ENCODE data around the gene THUMPD2. TPM values are rescaled to one million over a fixed set of nuclear protein-coding genes. Genes with fewer than 3 reads are reported as not detected.

THUMPD2 gene
- total and polyA plus RNA-seq, 5 donors = 6.5 to 10.6 (median 8.2) TPM

DNA sequence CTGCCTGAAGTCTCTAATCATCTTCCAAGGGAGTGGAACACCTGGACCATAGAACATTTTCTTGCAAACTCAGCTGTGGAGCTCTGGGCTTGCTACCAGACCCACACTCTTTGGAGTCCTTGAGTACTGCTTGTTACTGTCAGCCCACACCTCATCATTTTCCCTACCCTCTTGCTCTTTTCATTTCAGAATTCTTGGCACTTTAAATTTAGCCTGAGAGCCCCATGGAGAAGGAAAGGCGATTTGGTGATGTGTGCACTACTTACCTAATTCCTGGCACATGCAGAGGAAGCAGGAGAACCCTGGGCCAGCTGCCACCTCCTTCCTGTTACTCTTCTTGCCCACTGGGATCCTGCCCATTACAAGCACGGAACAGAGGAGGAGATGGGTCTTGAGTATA, 81.6 kb downstream of the THUMPD2 start:
- H3K27ac ChIP-seq (ENCODE audit: low read length) = peak overlapping the region; percentile 88
- H3K27me3 ChIP-seq (ENCODE audit: control insufficient read depth, insufficient read depth) = no peaks in the 10 kb centered on the region
- intact Hi-C loops (cut with DNase I) = loop anchor here in 3 of 4 donors (5.0 to 10.0 kb wide), 6 partner anchors 100 to 313 kb away; no protein-coding TSS in a partner anchor
- no peak overlapping the region for H3K4me3 ChIP-seq (ENCODE audit: low read length)
- 30% methylated on average over 2 of the region's 2 CpGs for WGBS
- H3K9me3 ChIP-seq (ENCODE audit: control insufficient read depth, low read length) = no peaks in the 10 kb centered on the region
- ATAC-seq (peak; percentile 60 to 81), DNase-seq (peak; percentile 22 to 67 (median 55))
- peaks cover 7% of the 10 kb centered on the region for H3K4me1 ChIP-seq (ENCODE audit: control insufficient read depth, insufficient read depth, low read length)

- Histone ChIP-seq H3K27ac (ENCODE audit: low read length) (no peak overlapping the region), H3K9me3 (ENCODE audit: control insufficient read depth, low read length) (no peaks in the 10 kb centered on the region), H3K4me1 (ENCODE audit: control insufficient read depth, insufficient read depth, low read length) (peaks cover 7% of the 10 kb centered on the region), H3K27me3 (ENCODE audit: control insufficient read depth, insufficient read depth) (no peaks in the 10 kb centered on the region), H3K4me3 (ENCODE audit: low read length) (no peak overlapping the region)
- intact Hi-C loops (cut with DNase I) = loop anchor here in 3 of 4 donors (5.0 to 10.0 kb wide), 6 partner anchors 100 to 312 kb away; no protein-coding TSS in a partner anchor
- WGBS = 21% methylated on average over 1 of the region's 1 CpG
- DNase-seq (no peak), ATAC-seq (peak; percentile 67 to 71)
These were observed 82.2 kb downstream of the THUMPD2 start for GRCh38 chr2:39696838-39697237.

DNA sequence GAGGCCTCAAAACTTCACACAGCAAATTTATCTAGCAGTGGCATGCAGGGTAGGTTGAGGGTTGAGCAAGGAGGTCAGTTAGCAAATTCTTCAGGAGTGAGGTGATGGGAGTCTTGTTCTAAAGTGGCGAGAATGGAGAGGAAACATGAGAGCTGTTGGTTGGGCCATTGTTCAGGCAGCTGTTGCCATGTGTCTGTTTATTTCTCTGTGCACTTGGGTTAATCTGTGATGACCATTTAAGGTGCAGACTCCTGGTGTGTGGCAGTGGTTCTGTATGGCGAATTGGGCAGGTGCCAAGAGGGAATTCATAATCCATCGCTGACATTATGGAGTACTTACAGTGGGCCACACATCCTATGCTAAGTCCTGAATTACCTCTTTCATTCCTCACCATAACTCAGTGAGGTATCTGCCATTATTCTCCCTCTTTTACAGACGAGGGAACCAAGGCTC, 82.9 kb downstream of the THUMPD2 start:
- H3K4me3 ChIP-seq (ENCODE audit: low read length) = no peak overlapping the region
- WGBS = 66% methylated on average over 4 of the region's 4 CpGs
- H3K4me1 ChIP-seq (ENCODE audit: control insufficient read depth, insufficient read depth, low read length) = peaks cover 7% of the 10 kb centered on the region
- H3K27me3 ChIP-seq (ENCODE audit: control insufficient read depth, insufficient read depth) = no peaks in the 10 kb centered on the region
- intact Hi-C loops (cut with DNase I) = loop anchor here in 3 of 4 donors (5.0 to 10.0 kb wide), 6 partner anchors 99 to 311 kb away; no protein-coding TSS in a partner anchor
- DNase-seq (no peak), ATAC-seq (peak; percentile 31 to 40)
- H3K27ac ChIP-seq (ENCODE audit: low read length) = peak overlapping the region; percentile 14
- no peaks in the 10 kb centered on the region for H3K9me3 ChIP-seq (ENCODE audit: control insufficient read depth, low read length)

DNA sequence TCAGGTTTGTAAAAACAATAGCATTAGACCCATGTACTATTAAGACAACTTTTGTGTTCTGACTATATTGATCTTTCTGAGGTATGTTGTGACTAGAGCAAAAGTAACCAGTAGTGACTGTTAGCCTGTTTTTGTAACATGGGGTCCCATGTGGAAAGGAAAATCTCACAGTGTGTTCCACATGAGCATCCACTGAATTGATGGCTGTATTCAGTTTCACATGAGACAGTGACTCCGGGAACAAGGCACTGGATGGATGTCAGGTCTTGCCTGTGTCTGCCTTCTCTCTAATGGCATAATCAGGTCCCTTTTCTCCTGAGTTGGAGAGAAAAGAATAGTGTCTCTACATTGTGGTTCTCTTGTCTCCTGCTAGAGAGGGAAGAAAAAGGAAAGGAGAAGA, 85.8 kb downstream of the THUMPD2 start:
- Histone ChIP-seq H3K4me3 (ENCODE audit: low read length) (no peak overlapping the region), H3K4me1 (ENCODE audit: control insufficient read depth, insufficient read depth, low read length) (peaks cover 7% of the 10 kb centered on the region), H3K27ac (ENCODE audit: low read length) (no peak overlapping the region), H3K27me3 (ENCODE audit: control insufficient read depth, insufficient read depth) (no peaks in the 10 kb centered on the region), H3K9me3 (ENCODE audit: control insufficient read depth, low read length) (no peaks in the 10 kb centered on the region)
- intact Hi-C loops (cut with DNase I) = loop anchor here in 1 of 4 donors (10.0 kb wide), 2 partner anchors 178 to 308 kb away; no protein-coding TSS in a partner anchor
- WGBS = 82% methylated on average over 1 of the region's 1 CpG
- ATAC-seq (no peak), DNase-seq (no peak)

DNA sequence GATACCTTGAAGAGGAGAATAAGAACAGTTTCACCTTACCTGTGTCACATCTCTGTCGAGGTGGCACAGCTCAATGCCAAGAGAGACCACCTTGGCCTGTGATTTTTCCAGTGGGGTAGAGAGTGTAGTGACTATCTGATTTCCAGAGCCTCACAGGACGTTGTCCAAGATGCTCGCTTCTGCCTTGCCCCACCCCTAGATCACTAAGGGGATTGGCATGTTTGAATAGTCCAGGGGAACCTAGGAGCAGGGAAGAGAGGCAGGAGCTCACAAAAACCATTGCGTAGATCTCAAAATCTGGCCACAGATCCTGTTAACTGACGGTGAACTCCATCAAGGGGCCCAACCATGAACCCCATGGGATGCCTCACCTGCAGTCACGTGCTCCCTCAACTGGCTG, 89.2 kb downstream of the THUMPD2 start:
- ATAC-seq (no peak), DNase-seq (no peak)
- H3K27ac ChIP-seq (ENCODE audit: low read length) = no peak overlapping the region
- H3K9me3 ChIP-seq (ENCODE audit: control insufficient read depth, low read length) = no peaks in the 10 kb centered on the region
- intact Hi-C loops (cut with DNase I) = loop anchor here in 1 of 4 donors (10.0 kb wide), 2 partner anchors 175 to 305 kb away; no protein-coding TSS in a partner anchor
- no peak overlapping the region for H3K4me3 ChIP-seq (ENCODE audit: low read length)
- peaks cover 5% of the 10 kb centered on the region for H3K4me1 ChIP-seq (ENCODE audit: control insufficient read depth, insufficient read depth, low read length)
- WGBS = 93% methylated on average over 6 of the region's 6 CpGs
- H3K27me3 ChIP-seq (ENCODE audit: control insufficient read depth, insufficient read depth) = no peaks in the 10 kb centered on the region

DNA sequence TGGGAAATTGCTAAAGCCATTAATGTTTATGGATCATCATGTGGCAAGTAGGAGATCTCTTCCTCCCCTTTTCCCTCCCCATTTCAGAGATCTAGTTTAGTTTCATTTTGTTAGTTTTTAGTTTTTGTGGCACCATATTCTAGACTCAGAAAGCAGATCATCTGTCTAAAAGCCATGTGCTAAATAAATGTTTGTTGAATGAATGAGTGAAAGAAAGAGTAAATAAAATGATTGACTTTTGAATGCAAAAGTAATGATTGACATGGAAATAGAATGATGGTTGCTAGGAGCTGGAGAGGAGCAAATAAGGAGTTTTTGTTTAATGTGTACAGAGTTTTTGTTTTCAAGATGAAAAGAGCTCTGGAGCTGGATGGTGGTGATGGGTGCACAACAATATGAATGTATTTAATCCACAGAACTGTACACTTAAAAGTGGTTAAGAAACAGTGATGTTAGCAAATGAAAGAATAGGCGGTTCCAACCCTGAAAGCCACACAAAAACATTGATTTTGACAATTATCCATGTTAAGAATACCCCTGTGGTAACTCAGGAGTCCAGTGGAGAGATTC, 89.7 kb downstream of the THUMPD2 start:
- no peak for ATAC-seq
- no peak overlapping the region for H3K27ac ChIP-seq (ENCODE audit: low read length)
- peaks cover 5% of the 10 kb centered on the region for H3K4me1 ChIP-seq (ENCODE audit: control insufficient read depth, insufficient read depth, low read length)
- intact Hi-C loops (cut with DNase I) = no loop called here
- no peaks in the 10 kb centered on the region for H3K27me3 ChIP-seq (ENCODE audit: control insufficient read depth, insufficient read depth)
- no peak for DNase-seq
- no peaks in the 10 kb centered on the region for H3K9me3 ChIP-seq (ENCODE audit: control insufficient read depth, low read length)
- WGBS = 95% methylated on average over 1 of the region's 1 CpG
- no peak overlapping the region for H3K4me3 ChIP-seq (ENCODE audit: low read length)

DNA sequence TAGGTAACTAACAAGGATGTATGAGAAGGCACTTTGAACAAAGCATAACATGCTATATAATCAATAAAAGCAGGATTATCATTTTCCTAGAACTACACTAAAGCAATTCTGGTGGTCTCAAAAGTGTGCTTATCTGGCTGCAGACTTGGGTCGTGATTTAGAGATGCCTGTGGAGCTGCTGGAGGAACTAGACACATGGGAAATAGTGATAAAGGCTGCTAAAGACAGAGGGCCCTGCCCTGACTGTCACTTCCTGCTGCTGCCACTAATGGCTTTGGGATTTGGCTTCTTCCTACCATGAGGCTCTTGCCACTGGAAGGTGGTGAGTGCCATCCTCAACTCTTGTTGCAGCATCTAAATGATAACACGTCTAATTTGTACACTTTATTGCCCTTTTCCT, 90.9 kb downstream of the THUMPD2 start:
- 25% methylated on average over 2 of the region's 2 CpGs for WGBS
- peaks cover 5% of the 10 kb centered on the region for H3K4me1 ChIP-seq (ENCODE audit: control insufficient read depth, insufficient read depth, low read length)
- H3K9me3 ChIP-seq (ENCODE audit: control insufficient read depth, low read length) = no peaks in the 10 kb centered on the region

GRCh38 chr2:39686456-39686855, 92.6 kb downstream of the THUMPD2 start:
- 58% methylated on average over 6 of the region's 6 CpGs for WGBS
- Histone ChIP-seq H3K9me3 (ENCODE audit: control insufficient read depth, low read length) (no peaks in the 10 kb centered on the region), H3K27me3 (ENCODE audit: control insufficient read depth, insufficient read depth) (no peaks in the 10 kb centered on the region), H3K4me3 (ENCODE audit: low read length) (no peak overlapping the region), H3K4me1 (ENCODE audit: control insufficient read depth, insufficient read depth, low read length) (peaks cover 5% of the 10 kb centered on the region), H3K27ac (ENCODE audit: low read length) (no peak overlapping the region)
- DNase-seq (no peak), ATAC-seq (no peak)
- intact Hi-C loops (cut with DNase I) = no loop called here

More for the DNA sequence above, 90.9 kb downstream of the THUMPD2 start:
- Histone ChIP-seq H3K27me3 (ENCODE audit: control insufficient read depth, insufficient read depth) (no peaks in the 10 kb centered on the region), H3K4me3 (ENCODE audit: low read length) (no peak overlapping the region), H3K27ac (ENCODE audit: low read length) (no peak overlapping the region)
- intact Hi-C loops (cut with DNase I) = no loop called here
- DNase-seq = no peak
- ATAC-seq = no peak

Other genes with a start within 250 kb of the THUMPD2 start
- gene TMEM178A, start 113.3 kb downstream of the THUMPD2 start, total RNA-seq = 1 to 10 TPM; 2.1 to 6.0 (median 3.9) TPM
- gene TMEM178A, start 113.3 kb downstream of the THUMPD2 start, polyA plus RNA-seq = 5.7 TPM

All from right cardiac atrium (tissue), 5 donors.